Adipocyte (in vitro differentiated cells): Measurements from ENCODE around the gene AGL.
"Not testable (repeated sequence)": the region's sequence is repeated elsewhere in the genome, so short reads cannot be mapped to it uniquely, and the experiment has no call there.

Source experiments
- DNase-seq: peaks from one replicate; pipeline ENCODE4 v3.0.0-alpha.2; 2015; ENCODE audit warnings: low read depth
- H3K27me3 ChIP-seq: replicated peaks from 2 replicates; pipeline ENCODE4 v1.7.0; 2013; ENCODE audit warnings: mild to moderate bottlenecking, low read length, moderate library complexity; ENCODE audit not compliant: control insufficient read depth, insufficient read depth
- H3K36me3 ChIP-seq: 2 replicates; pipeline ENCODE4 v1.7.0; 2013; ENCODE audit warnings: low read length, mild to moderate bottlenecking, moderate library complexity; ENCODE audit not compliant: control insufficient read depth, insufficient read depth, severe bottlenecking
- H3K4me1 ChIP-seq: 2 replicates; pipeline ENCODE4 v1.7.0; 2013; ENCODE audit warnings: mild to moderate bottlenecking, low read length, moderate library complexity; ENCODE audit not compliant: control insufficient read depth, insufficient read depth
- H3K4me3 ChIP-seq: 2 replicates; pipeline ENCODE4 v1.7.0; 2013; ENCODE audit warnings: mild to moderate bottlenecking, low read length, moderate library complexity
- H3K9ac ChIP-seq: 2 replicates; pipeline ENCODE4 v1.7.0; 2013; ENCODE audit warnings: mild to moderate bottlenecking, low read length, moderate library complexity
- H3K9me3 ChIP-seq: 2 replicates; pipeline ENCODE4 v1.7.0; 2013; ENCODE audit warnings: mild to moderate bottlenecking, low read length, moderate library complexity; ENCODE audit not compliant: control insufficient read depth

The AGL gene

DNA sequence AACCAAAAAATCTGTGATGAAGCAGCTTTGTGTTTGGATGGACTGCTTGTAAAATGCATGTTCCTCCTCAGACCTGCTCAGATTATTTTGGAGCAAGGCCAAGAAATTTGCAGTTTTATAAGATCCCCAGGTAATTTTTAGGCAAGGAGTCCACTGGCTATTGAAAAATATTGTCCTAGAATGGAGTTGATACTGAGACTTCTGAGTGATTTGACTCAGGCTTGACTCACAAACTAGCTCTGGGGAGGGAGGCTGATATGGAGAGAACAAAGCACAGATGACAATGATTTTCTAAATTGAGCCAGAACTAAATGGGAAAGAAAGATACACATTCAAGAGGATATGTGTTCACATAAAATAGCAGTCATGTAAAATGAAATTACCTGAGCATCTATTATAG is 36.7 kb downstream of the AGL start:
- H3K4me1 ChIP-seq, result peaks cover 8% of the 10 kb centered on the region
- H3K9me3 ChIP-seq, result no peaks in the 10 kb centered on the region
- H3K36me3 ChIP-seq, result peaks cover 63% of the 10 kb centered on the region
- H3K9ac ChIP-seq, result no peak overlapping the region
- no peaks in the 10 kb centered on the region for H3K27me3 ChIP-seq
- no peak for DNase-seq
- no peak overlapping the region for H3K4me3 ChIP-seq

GRCh38 chr1:99887890-99888289 is 37.7 kb downstream of the AGL start:
- DNase-seq, result no peak
- Histone ChIP-seq H3K9me3 (no peaks in the 10 kb centered on the region), H3K4me3 (no peak overlapping the region), H3K4me1 (peaks cover 10% of the 10 kb centered on the region), H3K36me3 (peaks cover 62% of the 10 kb centered on the region), H3K27me3 (no peaks in the 10 kb centered on the region), H3K9ac (no peak overlapping the region)

GRCh38 chr1:99891997-99892396 is 41.8 kb downstream of the AGL start:
- Histone ChIP-seq H3K4me1 (peaks cover 5% of the 10 kb centered on the region), H3K4me3 (no peak overlapping the region), H3K36me3 (peaks cover 58% of the 10 kb centered on the region), H3K27me3 (no peaks in the 10 kb centered on the region), H3K9me3 (no peaks in the 10 kb centered on the region), H3K9ac (no peak overlapping the region)
- no peak for DNase-seq

DNA sequence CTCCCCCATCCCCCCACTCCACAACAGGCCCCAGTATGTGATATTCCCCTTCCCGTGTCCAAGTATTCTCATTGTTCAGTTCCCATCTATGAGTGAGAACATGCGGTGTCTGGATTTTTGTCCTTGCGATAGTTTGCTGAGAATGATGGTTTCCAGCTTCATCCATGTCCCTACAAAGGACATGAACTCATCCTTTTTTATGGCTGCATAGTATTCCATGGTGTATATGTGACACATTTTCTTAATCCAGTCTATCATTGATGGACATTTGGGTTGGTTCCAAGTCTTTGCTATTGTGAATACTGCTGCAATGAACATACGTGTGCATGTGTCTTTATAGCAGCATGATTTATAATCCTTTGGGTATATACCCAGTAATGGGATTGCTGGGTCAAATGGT is 53.1 kb downstream of the AGL start:
- peaks cover 24% of the 10 kb centered on the region for H3K36me3 ChIP-seq
- not testable (repeated sequence) for H3K9ac ChIP-seq, H3K9me3 ChIP-seq, H3K4me1 ChIP-seq, DNase-seq, H3K27me3 ChIP-seq, H3K4me3 ChIP-seq

GRCh38 chr1:99906535-99906934 is 56.4 kb downstream of the AGL start:
- Histone ChIP-seq H3K27me3 (no peaks in the 10 kb centered on the region), H3K4me3 (no peak overlapping the region), H3K9ac (no peak overlapping the region), H3K4me1 (no peaks in the 10 kb centered on the region), H3K36me3 (peaks cover 16% of the 10 kb centered on the region), H3K9me3 (peaks cover 2% of the 10 kb centered on the region)
- no peak for DNase-seq

- peaks cover 34% of the 10 kb centered on the region for H3K36me3 ChIP-seq
- no peaks in the 10 kb centered on the region for H3K27me3 ChIP-seq
- no peak for DNase-seq
- H3K9me3 ChIP-seq, result no peaks in the 10 kb centered on the region
- H3K4me3 ChIP-seq, result no peak overlapping the region
- no peak overlapping the region for H3K9ac ChIP-seq
- H3K4me1 ChIP-seq, result peaks cover 14% of the 10 kb centered on the region
Observed at GRCh38 chr1:99917214-99917613, 67.1 kb downstream of the AGL start.

DNA sequence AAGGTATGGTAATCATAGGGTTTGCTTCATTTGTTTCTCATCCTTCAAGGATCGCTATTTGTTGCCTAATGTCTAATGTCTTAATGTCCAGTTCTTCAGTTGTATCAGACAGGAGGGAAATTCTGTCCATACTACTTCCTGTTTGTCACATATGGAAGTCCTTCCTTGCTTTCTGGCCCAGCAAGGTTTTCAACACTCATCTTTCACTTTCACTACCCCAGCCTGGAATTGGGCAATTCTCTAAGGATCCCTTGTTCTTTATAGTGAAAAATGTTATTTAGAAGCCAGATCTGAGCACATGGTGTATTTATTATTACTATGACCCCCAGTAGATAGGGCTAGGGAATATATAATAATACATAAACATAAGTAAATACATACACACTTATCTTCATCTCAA is 69.1 kb downstream of the AGL start:
- Histone ChIP-seq H3K9ac (no peak overlapping the region), H3K4me1 (peaks cover 14% of the 10 kb centered on the region), H3K27me3 (no peaks in the 10 kb centered on the region), H3K4me3 (peak overlapping the region; percentile 1), H3K36me3 (peaks cover 16% of the 10 kb centered on the region), H3K9me3 (no peaks in the 10 kb centered on the region)
- DNase-seq, result peak; percentile 12

- no peaks in the 10 kb centered on the region for H3K27me3 ChIP-seq
- no peaks in the 10 kb centered on the region for H3K4me1 ChIP-seq
- no peaks in the 10 kb centered on the region for H3K36me3 ChIP-seq
- no peak overlapping the region for H3K9ac ChIP-seq
- no peak for DNase-seq
- peaks cover 6% of the 10 kb centered on the region for H3K9me3 ChIP-seq
- no peak overlapping the region for H3K4me3 ChIP-seq
Observed at GRCh38 chr1:99934801-99935200, 84.6 kb downstream of the AGL start.

GRCh38 chr1:99935534-99935933 is 85.4 kb downstream of the AGL start:
- no peak for DNase-seq
- Histone ChIP-seq H3K4me3 (no peak overlapping the region), H3K9me3 (peaks cover 6% of the 10 kb centered on the region), H3K9ac (no peak overlapping the region), H3K27me3 (no peaks in the 10 kb centered on the region), H3K36me3 (no peaks in the 10 kb centered on the region), H3K4me1 (no peaks in the 10 kb centered on the region)

- Histone ChIP-seq H3K36me3 (no peaks in the 10 kb centered on the region), H3K9ac (no peak overlapping the region), H3K9me3 (peaks cover 6% of the 10 kb centered on the region), H3K4me1 (no peaks in the 10 kb centered on the region), H3K27me3 (no peaks in the 10 kb centered on the region), H3K4me3 (no peak overlapping the region)
- no peak for DNase-seq
Observed at GRCh38 chr1:99936071-99936470, 85.9 kb downstream of the AGL start.

DNA sequence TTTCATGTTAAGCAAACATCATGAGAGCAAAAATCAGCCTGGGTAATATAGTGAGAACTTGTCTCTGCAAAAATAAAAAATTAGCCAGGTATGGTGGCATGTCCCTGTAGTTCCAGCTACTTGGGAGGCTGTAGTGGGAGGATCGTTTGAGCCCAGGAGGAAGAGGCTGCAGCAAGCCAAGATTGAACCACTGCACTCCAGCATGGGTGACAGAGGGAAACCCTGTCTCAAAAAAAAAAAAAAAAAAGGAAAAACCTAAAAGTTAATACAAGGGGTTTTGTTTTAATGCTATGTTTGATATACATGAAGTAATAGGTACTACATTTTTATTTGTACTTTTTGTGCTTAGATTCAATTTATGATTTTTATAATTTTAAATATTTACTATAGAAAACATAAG is 92.6 kb downstream of the AGL start:
- DNase-seq, result no peak
- H3K9me3 ChIP-seq, result no peaks in the 10 kb centered on the region
- no peaks in the 10 kb centered on the region for H3K27me3 ChIP-seq
- no peak overlapping the region for H3K4me3 ChIP-seq
- H3K4me1 ChIP-seq, result peaks cover 7% of the 10 kb centered on the region
- H3K9ac ChIP-seq, result no peak overlapping the region
- no peaks in the 10 kb centered on the region for H3K36me3 ChIP-seq

GRCh38 chr1:99943223-99943794 is 93.1 kb downstream of the AGL start:
- peak; percentile 80 for DNase-seq
- Histone ChIP-seq H3K36me3 (no peaks in the 10 kb centered on the region), H3K27me3 (no peaks in the 10 kb centered on the region), H3K4me1 (peaks cover 7% of the 10 kb centered on the region), H3K9me3 (no peaks in the 10 kb centered on the region), H3K9ac (no peak overlapping the region), H3K4me3 (peak overlapping the region; percentile 1)
